ENCODE measurements around the gene COL6A2.
"Not testable (repeated sequence)": the region's sequence is repeated elsewhere in the genome, so short reads cannot be mapped to it uniquely, and the experiment has no call there.

GRCh38 chr21:46059711-46060455, 38.0 kb upstream of the COL6A2 start:
- TF ChIP-seq CTCF, POLR2A, POLR2AphosphoS5 (IDR thresholded peaks at IDR 0.05): not testable (repeated sequence)

All from suprapubic skin (tissue), 4 donors.